ENCODE results near the gene ANK3. TPM values are rescaled to one million over a fixed set of nuclear protein-coding genes. Genes with fewer than 3 reads are reported as not detected.
"Not testable (repeated sequence)": the region's sequence is repeated elsewhere in the genome, so short reads cannot be mapped to it uniquely, and the experiment has no call there.

Gene ANK3
- total and polyA plus RNA-seq, 2 donors: 10.9 to 86.9 TPM

- DNase-seq (ENCODE audit: extremely low spot score): no peak
- H3K4me1 ChIP-seq (ENCODE audit: insufficient read depth): no peaks in the 10 kb centered on the region
- H3K4me3 ChIP-seq (ENCODE audit: low read depth, low read length): no peak overlapping the region
- WGBS: 87% methylated on average over 9 of the region's 9 CpGs
- no peaks in the 10 kb centered on the region for H3K36me3 ChIP-seq (ENCODE audit: insufficient read depth)
- no peak overlapping the region for H3K27ac ChIP-seq (ENCODE audit: low read depth)
Observed at GRCh38 chr10:60295028-60295937, 94.4 kb downstream of the ANK3 start.

GRCh38 chr10:60293581-60294175 is 96.0 kb downstream of the ANK3 start:
- Histone ChIP-seq H3K36me3 (ENCODE audit: insufficient read depth) (no peaks in the 10 kb centered on the region), H3K4me1 (ENCODE audit: insufficient read depth) (no peaks in the 10 kb centered on the region), H3K4me3 (ENCODE audit: low read depth, low read length) (no peak overlapping the region), H3K27ac (ENCODE audit: low read depth) (no peak overlapping the region)
- no peak for DNase-seq (ENCODE audit: extremely low spot score)
- WGBS: 38% methylated on average over 6 of the region's 6 CpGs

GRCh38 chr10:60292998-60293397 is 96.7 kb downstream of the ANK3 start:
- Histone ChIP-seq H3K4me1 (ENCODE audit: insufficient read depth) (no peaks in the 10 kb centered on the region), H3K4me3 (ENCODE audit: low read depth, low read length) (no peak overlapping the region), H3K36me3 (ENCODE audit: insufficient read depth) (no peaks in the 10 kb centered on the region), H3K27ac (ENCODE audit: low read depth) (no peak overlapping the region)
- DNase-seq (ENCODE audit: extremely low spot score): no peak
- 59% methylated on average over 8 of the region's 8 CpGs for WGBS

GRCh38 chr10:60292536-60292935 is 97.1 kb downstream of the ANK3 start:
- WGBS: 63% methylated on average over 6 of the region's 6 CpGs
- not testable (repeated sequence) for H3K4me3 ChIP-seq (ENCODE audit: low read depth, low read length); H3K27ac ChIP-seq (ENCODE audit: low read depth); H3K4me1 ChIP-seq (ENCODE audit: insufficient read depth); DNase-seq (ENCODE audit: extremely low spot score); H3K36me3 ChIP-seq (ENCODE audit: insufficient read depth)

- H3K36me3 ChIP-seq (ENCODE audit: insufficient read depth): no peaks in the 10 kb centered on the region
- H3K4me3 ChIP-seq (ENCODE audit: low read depth, low read length): no peak overlapping the region
- H3K27ac ChIP-seq (ENCODE audit: low read depth): no peak overlapping the region
- H3K4me1 ChIP-seq (ENCODE audit: insufficient read depth): no peaks in the 10 kb centered on the region
- DNase-seq (ENCODE audit: extremely low spot score): no peak
- 84% methylated on average over 5 of the region's 5 CpGs for WGBS
Observed at GRCh38 chr10:60291344-60291930, 98.2 kb downstream of the ANK3 start.

GRCh38 chr10:60290558-60290957 is 99.1 kb downstream of the ANK3 start:
- Histone ChIP-seq H3K27ac (ENCODE audit: low read depth) (no peak overlapping the region), H3K4me3 (ENCODE audit: low read depth, low read length) (no peak overlapping the region), H3K36me3 (ENCODE audit: insufficient read depth) (no peaks in the 10 kb centered on the region), H3K4me1 (ENCODE audit: insufficient read depth) (no peaks in the 10 kb centered on the region)
- no peak for DNase-seq (ENCODE audit: extremely low spot score)

GRCh38 chr10:60289800-60290199 is 99.9 kb downstream of the ANK3 start:
- H3K4me1 ChIP-seq (ENCODE audit: insufficient read depth): no peaks in the 10 kb centered on the region
- no peaks in the 10 kb centered on the region for H3K36me3 ChIP-seq (ENCODE audit: insufficient read depth)
- 79% methylated on average over 9 of the region's 9 CpGs for WGBS
- H3K4me3 ChIP-seq (ENCODE audit: low read depth, low read length): no peak overlapping the region
- no peak for DNase-seq (ENCODE audit: extremely low spot score)
- H3K27ac ChIP-seq (ENCODE audit: low read depth): no peak overlapping the region

GRCh38 chr10:60288256-60288655 is 101.4 kb downstream of the ANK3 start:
- no peak for DNase-seq (ENCODE audit: extremely low spot score)
- Histone ChIP-seq H3K27ac (ENCODE audit: low read depth) (no peak overlapping the region), H3K4me1 (ENCODE audit: insufficient read depth) (no peaks in the 10 kb centered on the region), H3K36me3 (ENCODE audit: insufficient read depth) (no peaks in the 10 kb centered on the region), H3K4me3 (ENCODE audit: low read depth, low read length) (no peak overlapping the region)
- WGBS: 72% methylated on average over 3 of the region's 3 CpGs

- no peak for DNase-seq (ENCODE audit: extremely low spot score)
- Histone ChIP-seq H3K4me1 (ENCODE audit: insufficient read depth) (no peaks in the 10 kb centered on the region), H3K4me3 (ENCODE audit: low read depth, low read length) (no peak overlapping the region), H3K36me3 (ENCODE audit: insufficient read depth) (no peaks in the 10 kb centered on the region), H3K27ac (ENCODE audit: low read depth) (no peak overlapping the region)
- 29% methylated on average over 1 of the region's 1 CpG for WGBS
Observed at GRCh38 chr10:60286559-60286958, 103.1 kb downstream of the ANK3 start.

GRCh38 chr10:60283397-60283796 is 106.3 kb downstream of the ANK3 start:
- WGBS: 72% methylated on average over 2 of the region's 2 CpGs
- DNase-seq (ENCODE audit: extremely low spot score): no peak
- H3K27ac ChIP-seq (ENCODE audit: low read depth): no peak overlapping the region
- H3K36me3 ChIP-seq (ENCODE audit: insufficient read depth): no peaks in the 10 kb centered on the region
- H3K4me1 ChIP-seq (ENCODE audit: insufficient read depth): no peaks in the 10 kb centered on the region
- H3K4me3 ChIP-seq (ENCODE audit: low read depth, low read length): no peak overlapping the region

- H3K4me1 ChIP-seq (ENCODE audit: insufficient read depth): no peaks in the 10 kb centered on the region
- DNase-seq (ENCODE audit: extremely low spot score): no peak
- H3K4me3 ChIP-seq (ENCODE audit: low read depth, low read length): no peak overlapping the region
- 81% methylated on average over 5 of the region's 5 CpGs for WGBS
- no peaks in the 10 kb centered on the region for H3K36me3 ChIP-seq (ENCODE audit: insufficient read depth)
- no peak overlapping the region for H3K27ac ChIP-seq (ENCODE audit: low read depth)
Observed at GRCh38 chr10:60282771-60283353, 106.8 kb downstream of the ANK3 start.

- 76% methylated on average over 6 of the region's 6 CpGs for WGBS
- no peak for DNase-seq (ENCODE audit: extremely low spot score)
- Histone ChIP-seq H3K27ac (ENCODE audit: low read depth) (no peak overlapping the region), H3K4me3 (ENCODE audit: low read depth, low read length) (no peak overlapping the region), H3K4me1 (ENCODE audit: insufficient read depth) (no peaks in the 10 kb centered on the region), H3K36me3 (ENCODE audit: insufficient read depth) (no peaks in the 10 kb centered on the region)
Observed at GRCh38 chr10:60281792-60282353, 107.8 kb downstream of the ANK3 start.

- no peak for DNase-seq (ENCODE audit: extremely low spot score)
- H3K27ac ChIP-seq (ENCODE audit: low read depth): no peak overlapping the region
- no peaks in the 10 kb centered on the region for H3K36me3 ChIP-seq (ENCODE audit: insufficient read depth)
- no peak overlapping the region for H3K4me3 ChIP-seq (ENCODE audit: low read depth, low read length)
- H3K4me1 ChIP-seq (ENCODE audit: insufficient read depth): no peaks in the 10 kb centered on the region
- WGBS: 88% methylated on average over 1 of the region's 1 CpG
Observed at GRCh38 chr10:60281331-60281730, 108.3 kb downstream of the ANK3 start.
